22Rv1 (cell line): ENCODE measurements around the gene TRAPPC10.

Experiments
- ZFX ChIP-seq: fragments of 450-650 bp; IDR thresholded peaks from 2 replicates; pipeline ENCODE4 v1.6.1; 2017; ENCODE audit warnings: antibody characterized with exemption, borderline replicate concordance
- TF ChIP-seq, protein P1 (sequence below): fragments of 450-650 bp; IDR thresholded peaks from 2 replicates; pipeline ENCODE4 v1.5.1; 2017; ENCODE audit warnings: mild to moderate bottlenecking

DNA sequence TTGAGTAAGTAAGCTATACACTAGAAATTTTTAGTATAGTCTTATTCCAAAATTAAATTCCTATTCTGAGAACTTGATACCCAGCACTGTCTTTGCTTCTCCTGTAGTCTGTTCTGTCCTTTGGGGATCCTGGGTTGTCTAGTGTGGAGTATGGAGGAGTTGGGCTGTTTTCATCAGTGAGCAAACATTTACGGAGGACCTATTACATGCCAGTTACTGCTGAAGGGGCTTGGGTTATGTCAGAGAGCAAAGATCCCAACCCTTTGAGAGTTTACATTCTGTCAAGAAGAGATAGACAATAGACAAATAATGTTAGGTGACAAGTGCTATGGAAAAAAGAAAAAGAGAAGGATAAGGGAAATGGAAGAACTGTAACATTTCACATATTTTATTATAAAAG is 9.0 kb downstream of the TRAPPC10 start:
- TF ChIP-seq, protein P1, sequence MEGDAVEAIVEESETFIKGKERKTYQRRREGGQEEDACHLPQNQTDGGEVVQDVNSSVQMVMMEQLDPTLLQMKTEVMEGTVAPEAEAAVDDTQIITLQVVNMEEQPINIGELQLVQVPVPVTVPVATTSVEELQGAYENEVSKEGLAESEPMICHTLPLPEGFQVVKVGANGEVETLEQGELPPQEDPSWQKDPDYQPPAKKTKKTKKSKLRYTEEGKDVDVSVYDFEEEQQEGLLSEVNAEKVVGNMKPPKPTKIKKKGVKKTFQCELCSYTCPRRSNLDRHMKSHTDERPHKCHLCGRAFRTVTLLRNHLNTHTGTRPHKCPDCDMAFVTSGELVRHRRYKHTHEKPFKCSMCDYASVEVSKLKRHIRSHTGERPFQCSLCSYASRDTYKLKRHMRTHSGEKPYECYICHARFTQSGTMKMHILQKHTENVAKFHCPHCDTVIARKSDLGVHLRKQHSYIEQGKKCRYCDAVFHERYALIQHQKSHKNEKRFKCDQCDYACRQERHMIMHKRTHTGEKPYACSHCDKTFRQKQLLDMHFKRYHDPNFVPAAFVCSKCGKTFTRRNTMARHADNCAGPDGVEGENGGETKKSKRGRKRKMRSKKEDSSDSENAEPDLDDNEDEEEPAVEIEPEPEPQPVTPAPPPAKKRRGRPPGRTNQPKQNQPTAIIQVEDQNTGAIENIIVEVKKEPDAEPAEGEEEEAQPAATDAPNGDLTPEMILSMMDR, result no peak
- TF ChIP-seq ZFX, result no peak
